Muscle layer of duodenum (tissue), 2 donors: ENCODE results near the gene MGAT4A.
"Not testable (repeated sequence)": the region's sequence is repeated elsewhere in the genome, so short reads cannot be mapped to it uniquely, and the experiment has no call there.

Source experiments
- H3K27ac ChIP-seq: one replicate; pipeline ENCODE4 v1.7.0; 2013; ENCODE audit warnings: mild to moderate bottlenecking, low read length
- H3K27me3 ChIP-seq: one replicate; pipeline ENCODE4 v1.7.0; 2013; ENCODE audit warnings: low read depth, mild to moderate bottlenecking, control low read depth, low read length
- H3K36me3 ChIP-seq, 2 donors: one replicate each; pipeline ENCODE4 v1.7.0; 2013; ENCODE audit warnings: low read length in 2 of 2, control low read depth in 1 of 2, mild to moderate bottlenecking in 1 of 2; ENCODE audit not compliant: insufficient read depth in 2 of 2, control insufficient read depth in 1 of 2
- H3K4me1 ChIP-seq, 2 donors: one replicate each; pipeline ENCODE4 v1.7.0; 2013; ENCODE audit warnings: low read length in 2 of 2, mild to moderate bottlenecking in 2 of 2, control low read depth in 1 of 2, moderate library complexity in 1 of 2; ENCODE audit not compliant: insufficient read depth in 2 of 2, control insufficient read depth in 1 of 2
- H3K4me3 ChIP-seq, 2 donors: one replicate each; pipeline ENCODE4 v1.7.0; 2013; ENCODE audit warnings: low read length in 2 of 2, low read depth in 1 of 2, mild to moderate bottlenecking in 1 of 2
- H3K9me3 ChIP-seq, 2 donors: one replicate each; pipeline ENCODE4 v1.7.0; 2013; ENCODE audit warnings: low read length in 2 of 2, control low read depth in 1 of 2, mild to moderate bottlenecking in 1 of 2; ENCODE audit not compliant: control insufficient read depth in 1 of 2
- donor health status: healthy.

The MGAT4A gene

GRCh38 chr2:98594665-98595064 is 136.3 kb downstream of the MGAT4A start:
- H3K4me1 ChIP-seq, H3K27ac ChIP-seq, H3K4me3 ChIP-seq, H3K9me3 ChIP-seq, H3K27me3 ChIP-seq: not testable (repeated sequence)
- peaks cover 9 to 38% of the 10 kb centered on the region in 2 donors for H3K36me3 ChIP-seq

- peaks cover 4 to 40% of the 10 kb centered on the region in 2 donors for H3K36me3 ChIP-seq
- H3K4me3 ChIP-seq: no peak overlapping the region
- no peaks in the 10 kb centered on the region for H3K4me1 ChIP-seq
- H3K27ac ChIP-seq: no peak overlapping the region
- H3K9me3 ChIP-seq: no peaks in the 10 kb centered on the region
- H3K27me3 ChIP-seq: no peaks in the 10 kb centered on the region
Observed at GRCh38 chr2:98592565-98592964, 138.4 kb downstream of the MGAT4A start.

- no peaks in the 10 kb centered on the region for H3K27me3 ChIP-seq
- H3K4me3 ChIP-seq: no peak overlapping the region
- H3K4me1 ChIP-seq: no peaks in the 10 kb centered on the region
- no peak overlapping the region for H3K27ac ChIP-seq
- H3K9me3 ChIP-seq: no peaks in the 10 kb centered on the region
- peaks cover 4 to 59% of the 10 kb centered on the region in 2 donors for H3K36me3 ChIP-seq
Observed at GRCh38 chr2:98589489-98589888, 141.4 kb downstream of the MGAT4A start.

GRCh38 chr2:98588880-98589431 is 142.0 kb downstream of the MGAT4A start:
- H3K9me3 ChIP-seq: no peaks in the 10 kb centered on the region
- H3K4me1 ChIP-seq: no peaks in the 10 kb centered on the region
- no peak overlapping the region for H3K27ac ChIP-seq
- H3K36me3 ChIP-seq: peaks cover 4 to 63% of the 10 kb centered on the region in 2 donors
- H3K4me3 ChIP-seq: no peak overlapping the region
- H3K27me3 ChIP-seq: no peaks in the 10 kb centered on the region

GRCh38 chr2:98586551-98587140 is 144.3 kb downstream of the MGAT4A start:
- H3K4me3 ChIP-seq: no peak overlapping the region
- peaks cover 23 to 68% of the 10 kb centered on the region in 2 donors for H3K36me3 ChIP-seq
- no peaks in the 10 kb centered on the region for H3K4me1 ChIP-seq
- H3K27ac ChIP-seq: no peak overlapping the region
- H3K27me3 ChIP-seq: no peaks in the 10 kb centered on the region
- H3K9me3 ChIP-seq: no peaks in the 10 kb centered on the region

- Histone ChIP-seq H3K27ac (no peak overlapping the region), H3K27me3 (no peaks in the 10 kb centered on the region), H3K36me3 (peaks cover 22 to 55% of the 10 kb centered on the region in 2 donors), H3K4me1 (no peaks in the 10 kb centered on the region), H3K4me3 (no peak overlapping the region), H3K9me3 (no peaks in the 10 kb centered on the region)
Observed at GRCh38 chr2:98585386-98585785, 145.5 kb downstream of the MGAT4A start.

GRCh38 chr2:98583816-98584618 is 146.9 kb downstream of the MGAT4A start:
- H3K27me3 ChIP-seq: no peaks in the 10 kb centered on the region
- H3K4me1 ChIP-seq: no peaks in the 10 kb centered on the region
- no peak overlapping the region for H3K4me3 ChIP-seq
- no peaks in the 10 kb centered on the region for H3K9me3 ChIP-seq
- H3K36me3 ChIP-seq: peaks cover 24 to 56% of the 10 kb centered on the region in 2 donors
- no peak overlapping the region for H3K27ac ChIP-seq

- peaks cover 29 to 61% of the 10 kb centered on the region in 2 donors for H3K36me3 ChIP-seq
- H3K4me3 ChIP-seq: no peak overlapping the region
- H3K9me3 ChIP-seq: no peaks in the 10 kb centered on the region
- no peak overlapping the region for H3K27ac ChIP-seq
- H3K4me1 ChIP-seq: no peaks in the 10 kb centered on the region
- H3K27me3 ChIP-seq: no peaks in the 10 kb centered on the region
Observed at GRCh38 chr2:98583276-98583675, 147.7 kb downstream of the MGAT4A start.

GRCh38 chr2:98582523-98582922 is 148.4 kb downstream of the MGAT4A start:
- Histone ChIP-seq H3K27me3 (no peaks in the 10 kb centered on the region), H3K36me3 (peaks cover 36 to 63% of the 10 kb centered on the region in 2 donors), H3K27ac (no peak overlapping the region), H3K9me3 (no peaks in the 10 kb centered on the region), H3K4me1 (no peaks in the 10 kb centered on the region), H3K4me3 (no peak overlapping the region)

- H3K4me1 ChIP-seq: no peaks in the 10 kb centered on the region
- no peaks in the 10 kb centered on the region for H3K9me3 ChIP-seq
- H3K27ac ChIP-seq: no peak overlapping the region
- H3K36me3 ChIP-seq: peaks cover 41 to 67% of the 10 kb centered on the region in 2 donors
- no peak overlapping the region for H3K4me3 ChIP-seq
- no peaks in the 10 kb centered on the region for H3K27me3 ChIP-seq
Observed at GRCh38 chr2:98580656-98581284, 150.2 kb downstream of the MGAT4A start.

- Histone ChIP-seq H3K4me3 (no peak overlapping the region), H3K36me3 (peaks cover 50 to 72% of the 10 kb centered on the region in 2 donors), H3K4me1 (no peaks in the 10 kb centered on the region), H3K27ac (no peak overlapping the region), H3K27me3 (no peaks in the 10 kb centered on the region), H3K9me3 (no peaks in the 10 kb centered on the region)
Observed at GRCh38 chr2:98579926-98580325, 151.0 kb downstream of the MGAT4A start.
